AG08395 (cell line): ENCODE results near the gene BCL2L12.
A peak's percentile ranks its signal among the peaks of the same experiment; 100 is the strongest.

Experiments used
- DNase-seq: peaks from one replicate; pipeline ENCODE4 v3.0.0; 2012; ENCODE audit warnings: mixed read lengths, low spot score

Gene BCL2L12

DNA sequence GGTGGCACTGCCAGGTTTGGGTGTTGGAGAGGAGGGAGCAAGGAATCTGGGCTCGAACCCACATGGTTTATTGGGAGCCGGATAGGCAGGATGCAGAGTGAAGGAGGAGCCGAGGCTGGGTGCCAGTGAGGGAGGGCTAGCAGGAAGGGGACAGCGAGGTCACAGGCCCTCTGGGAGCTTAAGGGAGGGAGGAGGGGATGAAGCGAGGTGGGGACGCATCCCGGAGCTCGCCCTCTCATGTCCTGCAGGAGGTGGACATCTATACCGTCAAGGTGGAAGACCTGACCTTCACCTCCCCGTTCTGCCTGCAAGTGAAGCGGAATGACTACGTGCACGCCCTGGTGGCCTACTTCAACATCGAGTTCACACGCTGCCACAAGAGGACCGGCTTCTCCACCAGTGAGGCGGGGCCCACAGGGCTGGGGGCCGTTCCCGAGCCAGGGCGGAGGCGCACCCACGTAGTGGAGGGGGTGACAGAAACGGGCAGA is 20.2 kb downstream of the BCL2L12 start:
- no peak for DNase-seq

DNA sequence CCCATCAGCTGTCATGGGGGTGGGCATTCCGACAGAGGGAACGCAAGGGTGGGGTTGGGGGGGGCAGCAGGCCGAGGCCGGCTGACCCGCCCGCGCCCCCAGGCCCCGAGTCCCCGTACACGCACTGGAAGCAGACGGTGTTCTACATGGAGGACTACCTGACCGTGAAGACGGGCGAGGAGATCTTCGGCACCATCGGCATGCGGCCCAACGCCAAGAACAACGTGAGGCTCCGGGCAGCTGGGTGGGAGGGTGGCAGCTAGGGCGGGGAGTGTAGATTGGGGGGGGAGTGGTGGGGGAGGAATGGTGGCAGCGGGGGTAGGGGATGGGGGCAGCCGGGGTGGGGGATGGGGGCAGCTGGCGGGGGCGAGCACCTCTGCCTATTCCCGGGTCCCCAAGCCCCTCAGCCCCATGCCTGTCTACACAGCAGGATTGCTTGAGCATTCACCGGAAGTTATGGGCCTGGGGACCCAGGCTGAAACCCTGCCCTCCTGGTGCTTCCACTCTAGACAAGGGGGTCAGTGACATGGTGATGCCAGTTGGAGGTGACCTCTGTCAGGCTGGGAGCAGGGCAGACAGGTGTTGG is 20.9 kb downstream of the BCL2L12 start:
- no peak for DNase-seq

DNA sequence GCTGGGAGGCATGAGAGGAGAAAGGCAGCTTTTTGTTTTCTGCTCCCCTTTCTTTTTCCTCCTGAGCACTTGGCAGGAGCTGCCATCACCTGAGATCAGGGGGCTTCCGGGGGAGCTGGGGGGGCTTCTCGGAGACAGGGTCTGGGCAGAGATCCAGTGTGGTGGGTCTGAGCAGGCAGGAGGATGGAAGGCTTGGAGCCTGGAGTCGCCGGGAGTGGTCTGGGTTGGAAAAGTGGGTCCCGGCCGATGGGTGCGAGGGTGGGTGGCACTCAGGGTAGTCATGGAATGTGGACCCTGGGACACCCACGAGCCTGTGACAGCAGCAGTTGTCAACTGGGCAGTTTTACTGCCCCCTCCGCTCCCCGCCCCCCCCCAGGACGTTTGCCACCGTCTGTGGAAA is 21.4 kb downstream of the BCL2L12 start:
- DNase-seq = no peak

DNA sequence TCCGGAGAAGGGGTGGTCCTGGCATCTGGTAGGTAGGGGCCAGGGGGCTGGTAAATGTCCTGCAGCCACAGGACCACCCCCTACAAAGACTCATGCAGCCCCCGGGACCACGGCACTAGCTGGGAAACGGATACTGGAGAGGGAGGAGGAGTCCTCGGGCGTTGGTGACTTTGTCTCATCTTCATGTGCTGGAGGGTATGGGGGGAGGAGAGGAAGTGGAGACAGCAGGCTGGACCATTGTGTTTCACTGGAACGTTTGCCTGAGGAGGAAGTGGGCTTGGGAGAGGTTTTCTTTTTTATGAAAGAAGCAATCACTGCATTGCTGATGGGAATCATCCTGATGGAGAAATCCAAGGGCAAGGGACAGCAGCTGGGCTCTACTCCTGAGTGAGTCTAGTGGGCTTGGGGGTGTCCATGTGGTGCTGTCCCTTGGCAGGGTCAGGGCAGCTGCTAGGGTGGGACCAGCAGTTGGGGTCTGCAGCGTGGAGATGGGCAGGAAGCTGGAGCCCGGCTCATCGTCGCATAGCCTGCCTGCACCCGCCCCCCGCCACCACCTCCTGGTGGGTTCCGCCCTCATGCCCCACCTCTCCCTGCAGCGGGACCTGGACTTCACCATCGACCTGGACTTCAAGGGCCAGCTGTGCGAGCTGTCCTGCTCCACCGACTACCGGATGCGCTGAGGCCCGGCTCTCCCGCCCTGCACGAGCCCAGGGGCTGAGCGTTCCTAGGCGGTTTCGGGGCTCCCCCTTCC is 22.0 kb downstream of the BCL2L12 start:
- DNase-seq = no peak

DNA sequence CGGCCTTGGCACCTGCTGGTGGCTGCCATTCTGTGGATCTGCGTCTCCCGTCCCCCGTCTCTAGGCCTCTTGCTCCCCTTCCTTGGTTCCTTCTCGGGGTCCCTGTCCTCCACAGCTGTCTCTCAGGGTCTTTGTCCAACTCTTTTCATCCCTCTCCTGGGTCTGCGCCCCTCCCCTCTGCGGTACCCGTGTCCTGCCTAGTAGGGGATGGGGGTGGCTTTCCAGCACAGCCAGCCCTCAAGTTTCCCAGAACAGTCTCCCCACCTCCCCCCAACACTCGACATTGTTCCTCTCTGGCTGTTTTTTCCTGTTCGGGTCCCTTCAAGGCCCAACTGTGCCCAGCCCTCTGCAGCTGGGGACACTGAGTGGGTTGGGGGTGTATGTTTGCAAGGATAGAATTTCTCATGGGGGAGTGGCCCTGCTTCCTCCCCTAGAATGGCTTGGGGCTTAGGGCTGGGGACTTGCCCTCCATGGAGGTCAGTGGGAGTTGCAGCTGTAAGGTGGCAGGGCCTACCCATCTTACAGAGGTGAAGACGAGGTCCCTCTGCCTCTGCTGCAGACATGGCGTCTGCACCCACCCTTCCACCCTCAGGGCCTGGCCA is 22.9 kb downstream of the BCL2L12 start:
- DNase-seq = no peak

DNA sequence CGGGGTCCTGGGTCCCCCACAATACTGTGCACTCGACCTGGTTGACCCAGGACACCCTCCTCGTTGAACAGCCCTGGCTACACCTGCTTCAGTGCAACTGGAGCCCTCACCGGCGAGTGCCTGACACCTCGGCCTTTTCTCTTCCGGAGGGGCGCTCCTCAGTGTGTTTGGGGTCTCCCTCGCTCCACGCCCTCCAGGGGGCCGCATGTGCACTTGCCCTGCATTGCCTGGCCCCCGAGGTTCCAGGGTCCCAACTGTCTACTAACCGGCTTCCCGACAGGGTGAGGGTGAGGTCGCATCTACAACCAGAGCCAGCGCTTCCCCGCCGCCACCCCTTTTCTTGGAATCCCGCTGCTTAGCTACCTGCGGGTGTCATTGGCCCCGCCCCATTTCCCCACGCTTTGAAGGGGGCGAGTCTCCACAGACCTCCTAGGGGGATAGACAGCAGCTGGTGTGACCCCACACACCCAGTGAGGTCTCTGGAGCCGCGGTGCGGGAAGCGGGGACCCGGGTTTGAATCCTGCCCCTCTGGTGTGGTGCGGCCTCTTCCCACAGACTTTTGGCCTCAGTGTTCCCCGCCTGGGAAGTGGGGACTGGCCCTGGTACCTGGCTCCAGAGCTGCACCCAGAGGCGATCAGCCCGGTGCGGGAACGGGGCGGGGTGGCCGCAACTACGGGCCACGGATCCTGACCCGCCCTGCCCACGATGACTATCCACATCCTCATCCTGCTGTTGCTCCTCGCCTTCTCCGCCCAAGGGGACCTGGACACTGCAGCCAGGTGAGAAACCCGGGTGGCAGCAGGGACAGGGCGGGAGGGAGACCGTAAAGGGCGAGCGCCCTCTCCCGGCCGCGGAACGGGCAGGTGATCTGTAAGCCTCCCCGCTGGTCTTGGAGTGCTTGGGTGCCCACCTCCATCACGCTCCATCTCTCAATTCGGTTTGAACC is 23.7 kb downstream of the BCL2L12 start, which contains the start of gene ADM5:
Gene ADM5 (plus strand): TSS at position 462 of the 946 bp plus-strand sequence. CDS start 244 bp downstream, at position 706.
- peak; percentile 25 for DNase-seq

DNA sequence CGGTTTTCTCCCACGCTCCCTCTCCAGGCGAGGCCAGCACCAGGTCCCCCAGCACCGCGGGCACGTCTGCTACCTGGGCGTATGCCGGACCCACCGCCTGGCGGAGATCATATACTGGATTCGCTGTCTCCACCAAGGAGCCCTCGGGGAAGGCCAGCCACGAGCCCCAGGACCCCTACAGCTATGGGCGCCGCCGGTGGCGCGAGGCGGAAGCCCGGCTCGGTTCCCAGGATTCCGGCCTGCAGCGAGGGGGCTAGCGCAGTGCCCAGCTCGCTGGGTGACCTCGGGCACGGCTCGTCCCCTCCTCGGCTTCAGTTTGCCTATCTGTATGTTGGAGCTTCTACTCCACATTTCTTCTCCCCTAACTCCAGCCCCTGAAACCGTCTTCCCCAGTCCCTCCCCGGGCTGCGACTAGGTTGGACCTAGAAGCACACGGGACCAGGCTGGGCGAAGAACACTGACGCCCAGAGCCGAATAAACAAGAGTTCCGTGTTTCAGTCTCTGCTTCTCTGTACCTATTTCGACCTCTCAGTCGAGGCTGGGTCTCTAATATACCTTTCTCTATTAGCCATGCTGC is 24.4 kb downstream of the BCL2L12 start:
- peak; percentile 22 for DNase-seq

DNA sequence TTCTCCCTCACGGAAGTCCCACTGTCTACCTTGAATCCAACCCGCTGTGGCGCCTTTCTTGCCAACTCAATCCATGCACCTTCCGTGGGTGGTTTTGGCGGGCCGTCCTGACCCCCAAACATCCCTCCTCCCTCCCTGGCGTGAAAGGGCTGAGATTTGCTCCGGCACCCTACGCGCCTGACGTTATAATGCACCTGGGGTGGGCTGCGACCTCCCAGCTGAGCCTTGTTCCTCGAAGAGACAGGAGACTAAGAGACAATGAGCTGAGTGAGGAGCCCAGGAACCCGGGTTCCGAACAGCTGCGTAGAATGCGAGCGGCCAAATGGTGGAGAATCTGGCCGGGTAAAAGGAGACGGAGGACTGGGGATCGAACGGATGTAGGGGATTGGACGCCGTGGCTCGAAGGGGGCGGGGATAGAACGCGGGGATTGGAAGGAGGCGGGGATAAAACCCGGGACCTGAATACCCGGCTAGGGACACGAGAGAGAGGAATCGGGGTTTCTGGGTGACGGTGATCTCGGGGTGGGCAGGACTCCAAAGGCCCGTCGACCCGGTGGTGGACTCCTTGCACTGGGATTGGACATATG is 25.0 kb downstream of the BCL2L12 start, which contains the start of gene CPT1C:
Gene CPT1C (plus strand): TSS at position 461 of the 587 bp plus-strand sequence. CDS start 1,137 bp downstream, outside the sequence.
- peak; percentile 96 for DNase-seq

DNA sequence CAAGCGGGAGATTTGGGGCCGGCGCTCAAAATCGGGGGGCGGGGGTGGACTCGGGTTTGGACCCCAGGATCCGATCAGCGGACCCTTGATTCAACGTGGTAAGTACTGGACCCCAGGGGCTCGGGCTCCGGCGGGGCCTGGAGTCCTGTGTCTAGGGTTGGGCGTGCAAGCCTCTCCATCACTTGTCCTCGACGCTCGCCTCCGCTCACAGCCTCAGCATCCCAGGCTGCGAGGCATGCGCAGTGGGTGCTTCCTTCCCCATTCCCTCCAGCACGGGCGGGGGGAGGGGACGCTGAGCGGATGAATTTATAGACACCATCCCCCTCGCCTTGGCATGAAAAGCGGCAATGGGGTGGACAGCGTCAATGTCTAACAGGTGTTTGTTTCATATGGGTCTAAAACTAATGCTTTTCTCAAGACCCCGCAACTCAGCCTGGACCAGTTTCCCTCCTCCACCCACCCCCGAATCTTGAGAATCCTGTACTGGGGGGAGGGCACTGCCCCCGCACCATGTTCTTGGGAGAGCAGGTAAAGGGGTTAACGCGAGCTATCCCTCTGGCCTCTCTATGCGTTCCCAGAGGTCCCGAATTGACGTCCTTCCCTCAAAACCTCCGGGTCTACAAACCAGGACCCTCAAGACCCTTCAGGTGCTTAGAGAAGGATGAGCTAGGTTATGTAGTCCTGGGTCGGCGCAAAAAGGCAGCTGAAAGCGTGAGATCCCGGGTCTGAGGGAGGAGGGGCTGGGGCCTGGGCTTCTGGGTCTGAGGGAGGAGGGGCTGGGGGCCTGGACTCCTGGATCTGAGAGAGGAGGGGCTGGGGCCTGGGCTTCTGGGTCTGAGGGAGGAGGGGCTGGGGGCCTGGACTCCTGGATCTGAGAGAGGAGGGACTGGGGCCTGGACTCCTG is 25.8 kb downstream of the BCL2L12 start:
- peak; percentile 91 for DNase-seq

DNA sequence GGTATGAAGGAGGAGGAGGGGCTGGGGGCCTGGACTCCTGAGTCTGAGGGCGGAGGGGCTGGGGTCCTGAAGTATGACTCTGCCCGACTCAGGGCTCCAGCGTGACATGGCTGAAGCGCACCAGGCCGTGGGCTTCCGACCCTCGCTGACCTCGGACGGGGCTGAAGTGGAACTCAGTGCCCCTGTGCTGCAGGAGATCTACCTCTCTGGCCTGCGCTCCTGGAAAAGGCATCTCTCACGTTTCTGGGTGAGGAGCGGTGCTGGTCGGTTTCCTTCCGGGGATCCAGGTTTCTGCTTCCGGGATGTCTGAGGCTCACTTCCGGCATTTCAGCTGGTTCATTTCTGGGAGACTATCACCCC is 26.4 kb downstream of the BCL2L12 start:
- DNase-seq = no peak

DNA sequence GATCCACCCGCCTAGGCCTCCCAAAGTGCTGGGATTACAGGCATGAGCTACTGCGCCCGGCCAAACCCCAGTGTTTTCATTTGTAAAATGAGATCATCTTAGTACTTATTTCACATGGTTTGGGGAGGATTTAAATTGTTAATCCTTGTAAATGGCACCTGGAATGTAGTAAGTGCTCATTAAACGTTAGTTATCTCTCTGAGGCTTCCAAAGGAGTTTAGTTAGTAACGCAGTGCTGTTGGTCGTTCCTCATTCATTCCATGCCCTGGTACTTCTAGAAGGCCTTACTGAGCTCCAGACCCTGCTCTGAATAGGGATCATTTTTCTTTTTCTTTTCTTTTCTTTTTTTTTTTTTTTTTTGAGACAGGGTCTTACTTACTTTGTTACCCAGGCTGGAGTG is 30.4 kb downstream of the BCL2L12 start:
- DNase-seq = no peak

DNA sequence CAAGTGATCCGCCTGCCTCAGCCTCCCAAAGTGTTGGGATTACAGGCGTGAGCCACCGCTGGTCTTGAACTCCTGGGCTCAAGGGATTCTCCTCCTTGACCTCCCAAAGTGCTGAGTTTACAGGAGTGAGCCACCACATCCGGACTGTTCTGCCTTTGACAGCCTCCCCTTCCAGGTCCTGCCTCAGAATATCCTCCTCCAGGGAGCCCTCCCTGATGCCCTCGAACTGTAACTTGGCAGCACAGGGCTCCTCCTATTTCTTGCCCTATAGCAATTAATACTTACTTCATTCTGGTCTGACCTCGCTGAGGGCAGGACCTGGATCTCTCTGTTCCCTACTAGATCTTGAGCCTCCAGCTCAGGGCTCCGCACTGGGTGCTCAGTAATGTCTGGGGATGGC is 31.1 kb downstream of the BCL2L12 start:
- DNase-seq = no peak

DNA sequence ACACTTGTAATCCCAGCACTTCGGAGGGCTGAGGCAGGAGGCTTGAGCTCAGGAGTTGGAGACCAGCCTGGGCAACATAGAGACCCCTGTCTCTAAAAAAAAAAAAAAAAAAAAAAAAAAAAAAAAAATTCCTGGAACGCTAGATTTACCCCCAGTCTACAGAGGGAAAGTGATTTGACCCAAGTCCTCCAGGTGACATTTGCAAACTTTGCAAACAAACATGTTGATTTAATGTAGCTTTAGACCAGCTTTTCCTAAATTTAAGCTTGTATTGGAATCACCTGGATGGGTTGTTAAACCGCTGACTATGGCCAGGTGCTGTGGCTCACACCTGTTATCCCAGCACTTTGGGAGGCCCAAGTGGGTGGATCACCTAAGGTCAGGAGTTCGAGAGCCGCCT is 33.6 kb downstream of the BCL2L12 start:
- DNase-seq = no peak

DNA sequence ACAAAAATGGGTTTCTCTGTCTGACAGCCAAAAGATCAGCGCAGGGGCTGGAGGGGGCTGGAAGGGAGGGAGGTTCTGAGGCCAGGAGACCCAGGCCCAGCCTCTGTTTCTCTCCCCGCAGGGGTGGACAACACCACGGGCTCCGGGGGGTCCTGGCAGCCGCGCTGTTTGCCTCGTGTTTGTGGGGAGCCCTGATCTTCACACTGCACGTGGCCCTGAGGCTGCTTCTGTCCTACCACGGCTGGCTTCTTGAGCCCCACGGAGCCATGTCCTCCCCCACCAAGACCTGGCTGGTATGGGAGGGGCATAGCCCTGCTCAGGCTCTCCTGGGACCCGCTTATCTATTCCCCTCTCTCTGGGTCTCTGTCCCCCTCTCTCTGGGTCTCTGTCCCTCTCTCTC is 34.8 kb downstream of the BCL2L12 start:
- DNase-seq = no peak

DNA sequence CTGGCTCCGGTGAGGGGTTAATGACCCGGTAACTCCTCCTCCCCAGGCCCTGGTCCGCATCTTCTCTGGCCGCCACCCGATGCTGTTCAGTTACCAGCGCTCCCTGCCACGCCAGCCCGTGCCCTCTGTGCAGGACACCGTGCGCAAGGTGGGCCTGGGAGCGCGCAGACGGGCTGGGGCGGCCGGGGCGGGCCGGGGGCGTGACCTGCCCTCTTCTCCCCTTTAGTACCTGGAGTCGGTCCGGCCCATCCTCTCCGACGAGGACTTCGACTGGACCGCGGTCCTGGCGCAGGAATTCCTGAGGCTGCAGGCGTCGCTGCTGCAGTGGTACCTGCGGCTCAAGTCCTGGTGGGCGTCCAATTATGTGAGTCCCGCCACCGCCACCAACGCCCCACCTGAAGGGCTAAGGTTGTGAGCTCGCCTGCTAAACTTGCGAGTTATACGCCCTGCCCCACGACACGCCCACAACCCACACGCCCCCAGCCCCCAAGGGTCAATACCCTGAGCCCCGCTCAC is 35.6 kb downstream of the BCL2L12 start:
- DNase-seq = no peak

DNA sequence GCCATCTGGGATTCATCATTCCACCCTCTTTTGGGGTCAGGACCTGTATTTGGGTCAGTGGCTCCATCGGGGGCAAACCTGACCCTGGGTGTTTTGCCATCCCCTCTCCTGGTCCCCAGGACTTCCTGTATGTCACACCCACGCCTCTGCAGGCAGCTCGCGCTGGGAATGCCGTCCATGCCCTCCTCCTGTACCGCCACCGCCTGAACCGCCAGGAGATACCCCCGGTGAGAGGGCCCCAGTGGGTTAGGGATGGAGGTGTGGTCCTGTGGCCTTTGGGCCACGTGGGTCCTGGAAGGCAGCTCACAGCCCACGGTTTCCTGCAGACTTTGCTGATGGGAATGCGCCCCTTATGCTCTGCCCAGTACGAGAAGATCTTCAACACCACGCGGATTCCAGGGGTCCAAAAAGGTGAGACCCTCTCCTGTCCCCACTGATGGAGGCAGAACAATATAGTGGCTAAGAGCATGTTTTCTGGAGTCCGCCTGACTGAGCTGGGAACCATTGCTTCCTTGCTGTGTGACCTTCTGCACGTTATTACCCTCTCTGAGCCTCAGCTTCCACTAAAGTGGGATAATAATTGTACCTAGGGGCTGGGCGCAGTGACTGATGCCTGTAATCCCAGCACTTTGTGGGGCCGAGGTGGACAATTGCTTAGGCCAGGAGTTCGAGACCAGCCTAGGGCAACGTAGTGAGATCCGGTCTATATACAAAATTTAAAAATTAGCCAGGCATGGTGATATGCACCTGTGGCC is 39.3 kb downstream of the BCL2L12 start:
- DNase-seq = no peak

DNA sequence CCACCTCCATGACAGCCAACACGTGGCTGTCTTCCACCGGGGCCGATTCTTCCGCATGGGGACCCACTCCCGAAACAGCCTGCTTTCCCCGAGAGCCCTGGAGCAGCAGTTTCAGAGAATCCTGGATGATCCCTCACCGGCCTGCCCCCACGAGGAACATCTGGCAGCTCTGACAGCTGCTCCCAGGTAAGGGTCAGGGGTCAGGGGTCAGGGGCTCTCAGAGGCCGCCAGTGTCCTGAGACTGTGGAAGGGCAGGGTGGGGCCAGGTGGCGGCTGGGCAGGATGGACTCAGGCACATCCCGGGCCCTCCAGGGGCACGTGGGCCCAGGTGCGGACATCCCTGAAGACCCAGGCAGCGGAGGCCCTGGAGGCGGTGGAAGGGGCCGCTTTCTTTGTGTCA is 40.2 kb downstream of the BCL2L12 start:
- no peak for DNase-seq

DNA sequence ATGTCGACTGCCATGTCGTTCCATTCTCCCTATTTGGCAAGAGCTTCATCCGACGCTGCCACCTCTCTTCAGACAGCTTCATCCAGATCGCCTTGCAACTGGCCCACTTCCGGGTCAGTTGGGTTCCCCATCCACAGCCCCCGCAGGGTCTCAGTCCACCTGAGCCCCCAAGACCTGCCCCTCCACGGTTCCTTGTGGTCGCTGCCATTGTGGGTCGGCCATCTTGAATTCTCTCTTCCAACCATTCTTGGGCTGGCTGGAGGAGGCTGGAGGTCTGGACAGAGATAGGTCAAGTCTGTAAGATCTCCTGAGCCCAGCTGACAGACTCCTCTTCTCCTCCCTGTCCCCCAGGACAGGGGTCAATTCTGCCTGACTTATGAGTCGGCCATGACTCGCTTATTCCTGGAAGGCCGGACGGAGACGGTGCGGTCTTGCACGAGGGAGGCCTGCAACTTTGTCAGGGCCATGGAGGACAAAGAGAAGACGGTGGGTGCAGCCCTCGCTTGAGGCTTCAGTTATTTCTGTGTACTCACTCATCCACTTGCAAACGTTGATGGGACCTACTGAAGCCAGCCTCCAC is 44.7 kb downstream of the BCL2L12 start:
- DNase-seq = peak; percentile 32

DNA sequence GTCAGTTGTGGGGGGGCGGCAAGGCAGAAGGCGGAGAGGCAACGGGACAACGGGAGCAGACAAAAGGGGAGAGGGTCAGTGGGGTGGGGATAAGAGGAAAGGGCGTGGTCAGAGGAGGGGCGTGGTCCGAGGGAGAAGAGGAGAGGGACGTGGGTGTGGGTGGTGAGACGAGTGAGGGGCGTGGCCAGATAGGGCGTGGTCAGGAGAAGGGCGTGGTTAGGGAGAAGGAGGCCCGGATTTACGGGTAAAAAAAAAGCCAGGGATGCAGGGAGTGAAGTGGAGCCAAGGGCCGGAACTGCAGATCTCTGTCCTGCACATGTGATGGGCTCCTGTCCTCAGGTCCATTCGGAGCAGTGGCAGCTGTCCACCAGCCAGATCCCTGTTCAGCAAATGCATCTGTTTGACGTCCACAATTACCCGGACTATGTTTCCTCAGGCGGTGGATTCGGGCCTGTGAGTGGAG is 46.7 kb downstream of the BCL2L12 start:
- peak; percentile 86 for DNase-seq
